ENCODE measurements around the gene BROX.

BROX gene

DNA sequence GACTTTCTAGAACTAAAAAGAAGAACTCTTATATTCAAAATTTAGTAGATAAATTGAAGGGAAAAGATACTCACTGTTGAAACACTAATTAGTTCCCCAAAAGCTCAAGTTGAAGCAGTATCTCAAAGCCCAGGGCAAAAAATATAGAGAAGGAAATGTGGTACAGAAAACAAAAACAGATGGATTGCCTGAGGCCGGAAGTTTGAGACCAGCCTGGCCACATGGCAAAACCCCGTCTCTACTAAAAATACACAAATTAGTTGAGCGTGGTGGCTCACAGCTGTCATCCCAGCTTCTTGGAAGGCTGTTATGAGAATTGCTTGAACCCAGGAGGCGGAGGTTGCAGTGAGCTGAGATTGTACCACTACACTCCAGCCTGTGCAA is 60.6 kb downstream of the BROX start:
- Histone ChIP-seq H3K9ac (ENCODE audit: low read depth, low read length) (peak overlapping the region; percentile 51), H3K36me3 (ENCODE audit: insufficient read depth, low read length) (no peaks in the 10 kb centered on the region), H3K79me2 (ENCODE audit: insufficient read depth, low read length) (no peaks in the 10 kb centered on the region), H3K9me3 (ENCODE audit: insufficient read depth, low read length, severe bottlenecking) (peaks cover 6% of the 10 kb centered on the region), H4K20me1 (ENCODE audit: insufficient read depth, low read length) (no peaks in the 10 kb centered on the region), H3K27ac (ENCODE audit: low read length) (peak overlapping the region; percentile 89), H3K4me1 (ENCODE audit: insufficient read depth, low read length) (peaks cover 31% of the 10 kb centered on the region), H3K4me3 (ENCODE audit: low read depth in 1 of 2, low read length in 2 of 2) (peak overlapping the region; percentile 6 to 47; a peak in 3 of 4 replicates), H3K4me2 (ENCODE audit: insufficient read depth, low read length) (peak overlapping the region; percentile 62), H3K27me3 (ENCODE audit: insufficient read depth, low read length, poor library complexity) (no peaks in the 10 kb centered on the region), H2AFZ (ENCODE audit: low read depth, low read length) (peak overlapping the region; percentile 68)
- peak; percentile 74 for DNase-seq
- ATAC-seq (ENCODE audit: insufficient read depth, low read depth) = peak; percentile 87
- TF ChIP-seq CTCF (IDR thresholded peaks at IDR 0.05; ENCODE audit: borderline replicate concordance, extremely low read depth, low read length, poor library complexity, severe bottlenecking) = no peak
- no peak for TF ChIP-seq EZH2 (IDR thresholded peaks at IDR 0.05; ENCODE audit: borderline replicate concordance, low read depth, low read length, severe bottlenecking)

DNA sequence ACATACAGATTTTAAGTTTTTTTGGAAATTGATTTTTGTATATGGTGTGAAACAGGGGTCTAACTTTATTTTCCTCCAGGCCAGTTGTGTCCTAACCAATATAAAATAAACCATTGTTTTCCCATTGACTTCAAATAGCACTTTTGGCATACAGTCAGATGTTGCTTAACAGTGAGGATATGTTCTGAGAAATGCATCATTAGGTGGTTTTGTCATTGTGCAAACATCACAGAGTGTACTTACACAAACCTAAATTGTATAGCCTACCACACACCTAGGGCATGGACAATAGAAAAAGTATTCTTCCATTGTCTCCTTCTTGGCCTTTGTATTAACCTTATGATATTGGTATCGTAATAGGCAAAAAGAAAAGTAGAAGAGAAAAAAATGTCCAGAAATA is 65.1 kb downstream of the BROX start:
- no peak overlapping the region for H3K4me3 ChIP-seq (ENCODE audit: low read depth in 1 of 2, low read length in 2 of 2)

GRCh38 chr1:222777977-222778376 is 65.6 kb downstream of the BROX start:
- Histone ChIP-seq H3K4me1 (ENCODE audit: insufficient read depth, low read length) (peaks cover 12% of the 10 kb centered on the region), H3K9me3 (ENCODE audit: insufficient read depth, low read length, severe bottlenecking) (no peaks in the 10 kb centered on the region), H3K79me2 (ENCODE audit: insufficient read depth, low read length) (no peaks in the 10 kb centered on the region), H2AFZ (ENCODE audit: low read depth, low read length) (no peak overlapping the region), H3K4me3 (ENCODE audit: low read depth in 1 of 2, low read length in 2 of 2) (no peak overlapping the region), H3K27ac (ENCODE audit: low read length) (no peak overlapping the region), H3K36me3 (ENCODE audit: insufficient read depth, low read length) (no peaks in the 10 kb centered on the region), H3K4me2 (ENCODE audit: insufficient read depth, low read length) (no peak overlapping the region), H3K9ac (ENCODE audit: low read depth, low read length) (no peak overlapping the region), H3K27me3 (ENCODE audit: insufficient read depth, low read length, poor library complexity) (no peaks in the 10 kb centered on the region), H4K20me1 (ENCODE audit: insufficient read depth, low read length) (no peaks in the 10 kb centered on the region)
- DNase-seq (no peak), ATAC-seq (ENCODE audit: insufficient read depth, low read depth) (no peak)
- no peak for TF ChIP-seq CTCF (IDR thresholded peaks at IDR 0.05; ENCODE audit: borderline replicate concordance, extremely low read depth, low read length, poor library complexity, severe bottlenecking)

More for the DNA sequence above, 65.1 kb downstream of the BROX start:
- H2AFZ ChIP-seq (ENCODE audit: low read depth, low read length) = no peak overlapping the region
- H4K20me1 ChIP-seq (ENCODE audit: insufficient read depth, low read length) = no peaks in the 10 kb centered on the region
- no peaks in the 10 kb centered on the region for H3K27me3 ChIP-seq (ENCODE audit: insufficient read depth, low read length, poor library complexity)
- ATAC-seq (ENCODE audit: insufficient read depth, low read depth) = no peak
- H3K9me3 ChIP-seq (ENCODE audit: insufficient read depth, low read length, severe bottlenecking) = no peaks in the 10 kb centered on the region
- no peaks in the 10 kb centered on the region for H3K79me2 ChIP-seq (ENCODE audit: insufficient read depth, low read length)
- TF ChIP-seq CTCF (IDR thresholded peaks at IDR 0.05; ENCODE audit: borderline replicate concordance, extremely low read depth, low read length, poor library complexity, severe bottlenecking) (no peak), EZH2 (IDR thresholded peaks at IDR 0.05; ENCODE audit: borderline replicate concordance, low read depth, low read length, severe bottlenecking) (no peak)
- peaks cover 17% of the 10 kb centered on the region for H3K4me1 ChIP-seq (ENCODE audit: insufficient read depth, low read length)
- no peaks in the 10 kb centered on the region for H3K36me3 ChIP-seq (ENCODE audit: insufficient read depth, low read length)
- H3K9ac ChIP-seq (ENCODE audit: low read depth, low read length) = no peak overlapping the region
- no peak overlapping the region for H3K4me2 ChIP-seq (ENCODE audit: insufficient read depth, low read length)
- DNase-seq = no peak
- H3K27ac ChIP-seq (ENCODE audit: low read length) = no peak overlapping the region

- no peak for DNase-seq
- H3K4me2 ChIP-seq (ENCODE audit: insufficient read depth, low read length) = no peak overlapping the region
- ATAC-seq (ENCODE audit: insufficient read depth, low read depth) = no peak
- H3K9ac ChIP-seq (ENCODE audit: low read depth, low read length) = no peak overlapping the region
- H4K20me1 ChIP-seq (ENCODE audit: insufficient read depth, low read length) = no peaks in the 10 kb centered on the region
- no peak overlapping the region for H3K4me3 ChIP-seq (ENCODE audit: low read depth in 1 of 2, low read length in 2 of 2)
- H3K27me3 ChIP-seq (ENCODE audit: insufficient read depth, low read length, poor library complexity) = no peaks in the 10 kb centered on the region
- no peaks in the 10 kb centered on the region for H3K4me1 ChIP-seq (ENCODE audit: insufficient read depth, low read length)
- no peaks in the 10 kb centered on the region for H3K9me3 ChIP-seq (ENCODE audit: insufficient read depth, low read length, severe bottlenecking)
- no peaks in the 10 kb centered on the region for H3K79me2 ChIP-seq (ENCODE audit: insufficient read depth, low read length)
- no peak overlapping the region for H2AFZ ChIP-seq (ENCODE audit: low read depth, low read length)
- H3K36me3 ChIP-seq (ENCODE audit: insufficient read depth, low read length) = no peaks in the 10 kb centered on the region
- no peak for TF ChIP-seq CTCF (IDR thresholded peaks at IDR 0.05; ENCODE audit: borderline replicate concordance, extremely low read depth, low read length, poor library complexity, severe bottlenecking)
- TF ChIP-seq EZH2 (IDR thresholded peaks at IDR 0.05; ENCODE audit: borderline replicate concordance, low read depth, low read length, severe bottlenecking) = no peak
- H3K27ac ChIP-seq (ENCODE audit: low read length) = no peak overlapping the region
These were observed 68.9 kb downstream of the BROX start for GRCh38 chr1:222781251-222781650.

All from DND-41 (cell line).